BLaER1 (cell line): ENCODE results near the gene CAST.

Source experiments
- H3K27ac ChIP-seq: shearing (Covaris generic); formaldehyde crosslinking; 2 replicates; pipeline ENCODE4 v1.8.1; 2022
- H3K27me3 ChIP-seq: shearing (Covaris generic); formaldehyde crosslinking; 2 replicates; pipeline ENCODE4 v1.8.1; 2022
- H3K36me3 ChIP-seq: shearing (Covaris generic); formaldehyde crosslinking; 2 replicates; pipeline ENCODE4 v1.8.1; 2022
- H3K4me1 ChIP-seq: shearing (Covaris generic); formaldehyde crosslinking; 2 replicates; pipeline ENCODE4 v1.8.1; 2022
- H3K4me2 ChIP-seq: shearing (Covaris generic); formaldehyde crosslinking; 2 replicates; pipeline ENCODE4 v1.8.1; 2022
- H3K4me3 ChIP-seq: shearing (Covaris generic); formaldehyde crosslinking; 2 replicates; pipeline ENCODE4 v1.8.1; 2022
- H3K9ac ChIP-seq: shearing (Covaris generic); formaldehyde crosslinking; 2 replicates; pipeline ENCODE4 v1.8.1; 2022
- H3K9me3 ChIP-seq: shearing (Covaris generic); formaldehyde crosslinking; 2 replicates; pipeline ENCODE4 v1.8.1; 2022
- H4K20me1 ChIP-seq: shearing (Covaris generic); formaldehyde crosslinking; 2 replicates; pipeline ENCODE4 v1.8.1; 2022
- Cebpa-rat ChIP-seq: shearing (Covaris generic); IDR thresholded peaks from 2 replicates; pipeline ENCODE4 v1.8.1; 2022

The CAST gene

DNA sequence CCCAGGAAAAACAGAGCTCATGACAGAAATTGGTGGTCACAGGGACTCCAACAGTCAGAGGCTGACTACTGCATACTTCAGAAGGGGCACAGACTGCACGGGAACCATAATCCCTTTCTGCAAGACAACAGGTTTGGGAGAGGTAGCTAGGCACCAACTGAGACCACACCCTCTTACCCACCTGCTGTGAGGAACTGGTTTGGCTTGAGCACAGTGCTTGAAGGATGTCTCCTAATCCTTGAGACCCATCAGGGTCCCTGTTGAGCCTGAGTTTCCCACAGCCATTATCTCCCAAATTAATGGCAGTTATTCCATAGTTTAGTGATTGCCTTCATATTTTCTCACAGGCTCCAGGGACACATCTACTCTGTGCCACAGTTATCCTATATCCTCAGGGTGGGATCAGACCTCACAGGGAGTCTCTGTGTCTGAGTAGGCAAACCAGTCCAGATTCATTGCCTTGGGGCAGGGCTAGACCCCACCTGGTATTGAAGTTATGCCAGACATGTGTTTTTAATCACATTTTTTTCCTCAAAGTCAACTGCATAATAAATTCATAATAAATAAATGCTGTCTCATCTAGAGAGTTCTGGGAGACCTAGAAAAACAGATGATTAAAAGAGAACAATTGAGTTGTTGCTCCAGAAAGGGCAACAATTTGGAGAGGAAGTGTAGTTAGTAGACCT, 9.3 kb upstream of the CAST start:
- H3K36me3 ChIP-seq = no peaks in the 10 kb centered on the region
- H4K20me1 ChIP-seq = no peaks in the 10 kb centered on the region
- no peak for TF ChIP-seq Cebpa-rat
- H3K9me3 ChIP-seq = no peaks in the 10 kb centered on the region
- no peak overlapping the region for H3K27ac ChIP-seq
- no peaks in the 10 kb centered on the region for H3K4me1 ChIP-seq
- no peak overlapping the region for H3K4me2 ChIP-seq
- no peak overlapping the region for H3K4me3 ChIP-seq
- H3K9ac ChIP-seq = no peak overlapping the region
- H3K27me3 ChIP-seq = no peaks in the 10 kb centered on the region

DNA sequence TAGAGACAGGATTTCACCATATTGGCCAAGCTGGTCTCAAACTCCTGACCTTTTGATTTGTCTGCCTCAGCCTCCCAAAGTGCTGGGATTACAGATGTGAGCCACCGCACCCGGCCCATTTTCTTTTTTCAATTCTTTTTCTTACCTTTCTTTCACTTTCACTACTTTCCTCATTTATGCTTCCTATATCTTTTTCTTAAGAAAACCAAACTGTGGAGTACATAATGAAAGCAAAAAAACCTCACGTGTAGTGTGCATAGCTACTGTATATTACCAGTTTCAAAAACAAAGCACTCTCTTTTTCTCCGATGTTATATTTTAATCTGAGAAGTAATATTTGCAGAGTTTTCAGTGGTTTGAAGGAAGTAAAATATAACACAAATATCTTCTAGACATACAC, 8.0 kb upstream of the CAST start:
- no peaks in the 10 kb centered on the region for H3K9me3 ChIP-seq
- no peak overlapping the region for H3K4me2 ChIP-seq
- no peaks in the 10 kb centered on the region for H3K4me1 ChIP-seq

DNA sequence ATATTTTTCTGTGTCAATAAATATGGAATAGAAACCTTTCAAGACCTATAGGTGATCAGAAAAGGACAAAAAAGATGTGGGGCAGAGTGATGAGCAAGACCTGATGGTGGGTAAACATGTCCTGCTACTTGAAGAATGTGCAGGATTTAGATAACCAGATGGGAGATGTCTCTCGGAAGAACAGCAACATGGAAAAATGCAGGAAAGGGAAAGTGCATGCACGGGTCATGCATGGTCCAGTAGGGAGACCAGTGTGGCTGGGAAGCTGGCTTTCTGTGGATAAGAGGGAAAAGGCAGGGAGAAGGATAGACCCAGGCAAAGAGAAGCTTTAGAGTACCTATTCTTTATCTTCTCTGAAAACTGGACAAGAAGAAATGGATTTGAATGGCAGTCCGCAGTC, 7.1 kb upstream of the CAST start:
- H3K9ac ChIP-seq = no peak overlapping the region
- no peaks in the 10 kb centered on the region for H3K9me3 ChIP-seq
- H3K27me3 ChIP-seq = no peaks in the 10 kb centered on the region
- H3K36me3 ChIP-seq = no peaks in the 10 kb centered on the region
- no peak for TF ChIP-seq Cebpa-rat
- H3K4me3 ChIP-seq = no peak overlapping the region
- H3K27ac ChIP-seq = no peak overlapping the region
- H3K4me2 ChIP-seq = no peak overlapping the region
- peaks cover 4% of the 10 kb centered on the region for H3K4me1 ChIP-seq
- no peaks in the 10 kb centered on the region for H4K20me1 ChIP-seq

More for the DNA sequence above, 8.0 kb upstream of the CAST start:
- Histone ChIP-seq H4K20me1 (no peaks in the 10 kb centered on the region), H3K27me3 (no peaks in the 10 kb centered on the region), H3K36me3 (no peaks in the 10 kb centered on the region), H3K9ac (no peak overlapping the region), H3K4me3 (no peak overlapping the region), H3K27ac (no peak overlapping the region)
- no peak for TF ChIP-seq Cebpa-rat

DNA sequence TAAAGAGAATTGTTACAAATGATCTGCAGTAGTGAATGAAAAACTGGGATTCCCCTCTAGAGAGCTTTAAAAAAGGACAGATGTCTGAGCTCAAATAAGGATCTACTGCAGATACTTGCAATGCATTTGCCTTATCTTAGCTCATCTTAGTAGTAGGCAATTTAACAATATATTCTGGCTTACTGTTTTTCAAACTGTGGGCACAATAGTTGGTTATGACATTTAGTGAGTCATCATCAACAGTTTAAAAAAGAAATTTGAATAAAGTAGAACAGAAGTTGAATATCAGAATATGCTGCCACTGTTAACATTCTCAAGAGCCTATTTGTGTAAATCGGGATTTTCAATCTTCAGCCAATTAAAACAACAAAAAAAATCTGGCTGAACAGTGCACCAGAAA, 6.7 kb upstream of the CAST start:
- Histone ChIP-seq H3K36me3 (no peaks in the 10 kb centered on the region), H3K9me3 (no peaks in the 10 kb centered on the region), H3K4me1 (peaks cover 9% of the 10 kb centered on the region), H3K9ac (no peak overlapping the region), H3K27me3 (no peaks in the 10 kb centered on the region), H3K4me3 (no peak overlapping the region), H4K20me1 (no peaks in the 10 kb centered on the region), H3K4me2 (no peak overlapping the region), H3K27ac (no peak overlapping the region)
- no peak for TF ChIP-seq Cebpa-rat

DNA sequence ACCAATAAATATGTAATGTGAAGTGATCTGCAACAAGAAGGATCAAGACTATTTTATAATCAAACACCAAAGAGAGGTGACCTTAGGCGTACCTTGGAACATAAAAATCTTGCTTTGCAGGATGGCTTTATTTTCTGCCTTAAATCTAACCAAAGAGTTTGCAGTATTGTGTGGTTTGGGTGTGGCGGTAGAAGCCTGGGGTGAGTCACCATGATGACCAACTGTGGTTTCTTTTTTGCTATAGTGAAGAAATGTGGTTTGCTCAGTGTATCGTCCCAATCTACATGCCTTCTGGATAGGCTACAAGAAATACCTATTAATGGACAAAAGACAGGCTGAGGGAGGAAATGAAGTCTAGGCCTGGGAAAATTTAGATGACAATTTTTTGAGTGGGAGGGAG, 5.1 kb upstream of the CAST start:
- H3K4me1 ChIP-seq = peaks cover 15% of the 10 kb centered on the region
- no peaks in the 10 kb centered on the region for H3K36me3 ChIP-seq
- H3K9ac ChIP-seq = no peak overlapping the region
- no peak overlapping the region for H3K4me2 ChIP-seq
- no peaks in the 10 kb centered on the region for H3K27me3 ChIP-seq
- no peaks in the 10 kb centered on the region for H3K9me3 ChIP-seq
- H4K20me1 ChIP-seq = no peaks in the 10 kb centered on the region
- H3K27ac ChIP-seq = no peak overlapping the region
- TF ChIP-seq Cebpa-rat = no peak
- no peak overlapping the region for H3K4me3 ChIP-seq

DNA sequence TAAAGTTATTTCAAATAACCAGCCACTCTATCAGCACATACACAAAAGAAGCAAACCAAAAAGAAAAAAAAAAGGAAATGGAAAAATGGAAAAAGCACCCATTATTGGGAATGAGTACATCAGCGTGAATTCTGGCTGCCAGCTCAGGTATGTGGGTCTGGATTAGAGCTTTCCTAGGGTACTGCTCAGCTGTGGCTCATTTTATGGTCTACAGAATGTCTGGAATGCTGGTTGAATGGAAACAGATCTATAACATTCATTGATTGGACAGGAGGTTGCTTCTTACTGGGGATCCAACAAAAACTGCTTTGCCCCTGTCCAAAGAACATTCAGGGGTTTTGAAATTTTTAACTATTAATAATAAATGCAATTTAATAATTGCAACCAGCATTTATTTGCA, 3.9 kb upstream of the CAST start:
- Histone ChIP-seq H3K27me3 (no peaks in the 10 kb centered on the region), H3K4me1 (peaks cover 17% of the 10 kb centered on the region), H3K4me3 (no peak overlapping the region), H4K20me1 (peaks cover 4% of the 10 kb centered on the region), H3K9me3 (no peaks in the 10 kb centered on the region), H3K36me3 (no peaks in the 10 kb centered on the region), H3K9ac (no peak overlapping the region), H3K27ac (no peak overlapping the region), H3K4me2 (no peak overlapping the region)
- TF ChIP-seq Cebpa-rat = no peak

DNA sequence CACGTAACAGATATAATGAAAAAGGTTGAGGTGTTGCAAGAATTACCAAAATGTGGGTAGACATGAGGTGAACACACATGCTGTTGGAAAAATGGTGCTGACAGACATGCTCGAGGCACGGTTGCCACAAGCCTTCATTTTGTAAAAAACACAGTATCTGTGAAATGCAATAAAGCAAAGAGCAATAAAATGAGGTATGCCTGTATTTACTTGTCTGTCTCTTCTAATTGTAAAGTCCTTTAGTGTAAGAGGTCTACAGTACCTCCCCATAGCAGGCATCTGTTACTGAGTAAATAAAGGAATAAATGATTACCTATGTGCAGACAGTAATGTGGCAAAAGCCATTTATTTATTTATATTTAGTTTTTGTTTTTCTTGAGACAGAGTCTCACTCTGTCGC, 3.0 kb upstream of the CAST start:
- no peak overlapping the region for H3K27ac ChIP-seq
- H3K27me3 ChIP-seq = no peaks in the 10 kb centered on the region
- peaks cover 23% of the 10 kb centered on the region for H3K4me1 ChIP-seq
- no peak overlapping the region for H3K4me2 ChIP-seq
- no peak overlapping the region for H3K9ac ChIP-seq
- no peaks in the 10 kb centered on the region for H3K36me3 ChIP-seq
- H4K20me1 ChIP-seq = peaks cover 12% of the 10 kb centered on the region
- no peaks in the 10 kb centered on the region for H3K9me3 ChIP-seq
- H3K4me3 ChIP-seq = no peak overlapping the region
- no peak for TF ChIP-seq Cebpa-rat

DNA sequence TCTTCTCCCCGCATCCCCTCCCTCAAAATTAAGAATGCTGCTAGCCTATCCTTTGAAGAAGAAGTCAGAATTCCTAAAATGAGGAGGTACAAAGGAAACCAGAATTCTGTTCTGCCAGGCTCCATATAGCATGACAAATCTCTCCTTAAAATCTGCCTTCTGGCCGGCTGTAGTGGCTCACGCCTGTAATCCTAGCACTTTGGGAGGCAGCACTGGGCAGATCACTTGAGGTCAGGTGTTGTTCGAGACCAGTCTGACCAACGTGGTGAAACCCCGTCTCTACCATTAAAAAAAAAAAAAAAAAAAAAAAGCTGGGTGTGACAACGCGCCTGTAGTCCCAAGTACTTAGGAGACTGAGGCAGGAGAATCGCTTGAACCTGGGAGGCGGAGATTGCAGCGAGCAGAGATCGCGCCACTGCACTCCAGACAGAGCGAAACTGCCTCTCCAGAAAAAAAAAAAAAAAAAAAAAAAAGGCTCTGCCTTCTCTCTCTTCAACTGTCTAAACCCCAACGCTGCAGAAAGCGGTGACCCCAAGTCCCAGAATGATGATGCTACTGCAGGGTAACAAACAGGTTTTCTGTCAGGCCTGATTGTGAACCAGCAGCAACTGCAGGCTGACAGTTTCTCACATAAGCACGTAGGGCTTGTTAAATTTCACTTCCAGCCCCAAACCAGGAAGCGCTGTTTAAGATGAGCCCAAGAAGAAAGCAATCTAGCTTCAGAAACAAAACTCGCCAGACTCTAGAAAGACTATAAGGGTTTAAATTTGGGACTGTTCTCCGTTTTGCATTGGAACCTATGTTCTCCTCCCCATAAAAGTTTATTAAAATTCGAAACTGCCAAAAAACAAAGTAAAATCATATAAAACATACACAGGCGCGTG, 963 bp upstream of the CAST start:
- peak overlapping the region; percentile 91 for H3K4me2 ChIP-seq
- TF ChIP-seq Cebpa-rat = no peak
- H3K9ac ChIP-seq = peak overlapping the region; percentile 57
- H4K20me1 ChIP-seq = peaks cover 32% of the 10 kb centered on the region
- peak overlapping the region; percentile 92 for H3K4me3 ChIP-seq
- peaks cover 23% of the 10 kb centered on the region for H3K4me1 ChIP-seq
- H3K27ac ChIP-seq = peak overlapping the region; percentile 76
- no peaks in the 10 kb centered on the region for H3K27me3 ChIP-seq
- H3K9me3 ChIP-seq = no peaks in the 10 kb centered on the region
- H3K36me3 ChIP-seq = no peaks in the 10 kb centered on the region

DNA sequence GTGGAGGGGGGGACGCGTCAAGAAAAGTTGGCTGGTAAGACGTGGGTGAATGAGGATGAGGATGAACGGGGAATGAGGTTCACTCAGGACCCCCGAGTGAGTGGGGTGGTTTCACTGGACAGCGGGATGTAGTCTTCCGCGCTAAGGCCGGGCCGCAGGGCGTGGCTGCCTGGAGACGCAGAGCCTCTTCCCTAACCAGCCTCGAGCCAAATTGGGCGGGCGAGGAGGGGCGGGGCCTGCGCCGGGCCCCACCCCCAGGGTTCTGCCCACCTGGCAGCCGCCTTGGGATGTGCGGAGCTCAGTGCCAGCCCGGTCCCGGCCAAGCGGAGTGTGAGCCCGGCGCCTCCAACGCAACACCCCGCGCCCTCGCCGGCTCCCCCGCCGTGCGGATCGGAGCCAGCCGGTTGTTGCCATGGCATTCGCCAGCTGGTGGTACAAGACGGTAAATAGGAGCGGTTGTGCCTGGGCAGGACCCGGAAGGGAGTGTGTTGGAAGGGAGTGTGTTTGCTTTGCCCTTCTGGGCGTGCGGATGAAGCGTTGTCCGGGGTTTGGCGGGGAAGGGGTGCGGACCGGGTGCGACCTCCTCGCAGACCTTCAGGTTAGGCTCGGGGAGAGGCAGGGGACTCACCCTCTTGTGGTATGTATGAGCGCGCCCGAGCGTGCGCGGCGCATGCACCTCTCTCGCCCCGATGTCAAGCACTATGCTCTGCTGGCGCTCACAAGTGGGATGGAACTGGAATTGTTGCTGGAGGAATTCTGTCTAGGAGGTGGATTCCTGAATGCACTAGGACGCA, 746 bp downstream of the CAST start:
- no peaks in the 10 kb centered on the region for H3K36me3 ChIP-seq
- peaks cover 48% of the 10 kb centered on the region for H4K20me1 ChIP-seq
- H3K4me1 ChIP-seq = peaks cover 23% of the 10 kb centered on the region
- H3K4me3 ChIP-seq = peak overlapping the region; percentile 92
- H3K9ac ChIP-seq = peak overlapping the region; percentile 57
- peak overlapping the region; percentile 91 for H3K4me2 ChIP-seq
- peak overlapping the region; percentile 76 for H3K27ac ChIP-seq
- H3K27me3 ChIP-seq = no peaks in the 10 kb centered on the region
- H3K9me3 ChIP-seq = no peaks in the 10 kb centered on the region
- TF ChIP-seq Cebpa-rat = no peak
